ENCODE measurements around the gene FAM107B.

Gene FAM107B

GRCh38 chr10:14617852-14618251, 156.8 kb downstream of the FAM107B start:
- DNase-seq, result no peak

GRCh38 chr10:14616955-14617730, 157.6 kb downstream of the FAM107B start:
- no peak for DNase-seq

- no peak for DNase-seq
Observed at GRCh38 chr10:14616465-14616864, 158.2 kb downstream of the FAM107B start.

- DNase-seq, result no peak
Observed at GRCh38 chr10:14613588-14613920, 161.1 kb downstream of the FAM107B start.

GRCh38 chr10:14612873-14613587, 161.7 kb downstream of the FAM107B start:
- DNase-seq, result no peak

- no peak for DNase-seq
Observed at GRCh38 chr10:14611968-14612693, 162.6 kb downstream of the FAM107B start.

GRCh38 chr10:14609178-14609577, 165.5 kb downstream of the FAM107B start:
- DNase-seq, result no peak

GRCh38 chr10:14608381-14609001, 166.2 kb downstream of the FAM107B start:
- no peak for DNase-seq

GRCh38 chr10:14606633-14607032, 168.1 kb downstream of the FAM107B start:
- DNase-seq, result no peak

- peak in 1 of 2 donors; percentile 30 for DNase-seq
Observed at GRCh38 chr10:14605231-14605925, 169.3 kb downstream of the FAM107B start.

GRCh38 chr10:14604181-14605142, 170.2 kb downstream of the FAM107B start:
- peak; percentile 56 to 71 for DNase-seq

GRCh38 chr10:14603534-14604102, 171.1 kb downstream of the FAM107B start:
- DNase-seq, result peak in 1 of 2 donors; percentile 10

- DNase-seq, result no peak
Observed at GRCh38 chr10:14602807-14603533, 171.7 kb downstream of the FAM107B start.

GRCh38 chr10:14601872-14602725, 172.6 kb downstream of the FAM107B start:
- peak in 1 of 2 donors; percentile 44 for DNase-seq

- DNase-seq, result no peak
Observed at GRCh38 chr10:14601326-14601725, 173.4 kb downstream of the FAM107B start.

GRCh38 chr10:14600065-14600464, 174.6 kb downstream of the FAM107B start:
- DNase-seq, result no peak

- DNase-seq, result no peak
Observed at GRCh38 chr10:14598809-14599764, 175.6 kb downstream of the FAM107B start.
